Astrocyte (in vitro differentiated cells and primary cell): ENCODE measurements around the gene CDKN2B.

ENCODE experiments used
- CTCF ChIP-seq: IDR thresholded peaks from 2 replicates; pipeline ENCODE4 v1.5.1; 2011; ENCODE audit warnings: low read depth, mild to moderate bottlenecking, inconsistent platforms, low read length, moderate library complexity; ENCODE audit not compliant: insufficient read depth
- EZH2 ChIP-seq: IDR thresholded peaks from 2 replicates; pipeline ENCODE4 v1.6.1; 2012; ENCODE audit warnings: mild to moderate bottlenecking, low read length, inconsistent platforms; ENCODE audit not compliant: insufficient read depth

GRCh38 chr9:21969011-21969940 lies 39.8 kb downstream of the CDKN2B start:
- TF ChIP-seq CTCF: no peak
- no peak for TF ChIP-seq EZH2
